Peyer's patch (tissue), 4 donors: ENCODE measurements around the gene TIAM1.

Experiments
- POLR2A ChIP-seq, 2 donors: fragments of 450-650 bp; IDR thresholded peaks; one replicate each; pipeline ENCODE4 v1.5.1; 2017; ENCODE audit warnings: antibody characterized with exemption in 2 of 2, mild to moderate bottlenecking in 2 of 2, moderate library complexity in 2 of 2
- TF ChIP-seq, protein P1 (sequence below), 6 experiments: fragments of 450-650 bp in 4 of 6; fragments of 200-600 bp in 2 of 6; sonication (generic) in 1 of 6; IDR thresholded peaks; one replicate each; pipeline ENCODE4 v1.5.1; 2017 to 2019; ENCODE audit warnings: antibody characterized with exemption in 6 of 6, mild to moderate bottlenecking in 3 of 6, moderate library complexity in 1 of 6

DNA sequence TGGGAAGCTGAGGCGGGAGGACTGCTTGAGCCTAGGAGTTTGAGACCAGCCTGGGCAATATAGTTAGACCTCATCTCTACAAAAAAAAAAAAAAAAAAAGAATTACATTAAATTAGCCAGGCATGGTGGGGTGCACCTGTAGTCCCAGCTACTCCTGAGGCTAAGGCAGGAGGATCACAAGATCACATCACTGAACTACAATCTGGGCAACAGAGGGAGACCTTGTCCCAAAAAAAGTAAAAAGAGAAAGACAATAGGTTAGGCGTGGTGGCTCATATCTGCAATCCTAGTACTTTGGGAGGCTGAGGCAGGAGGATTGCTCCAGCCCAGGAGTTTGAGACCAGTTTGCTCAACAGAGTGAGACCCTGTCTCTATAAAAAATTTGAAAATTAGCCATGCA is 130.3 kb downstream of the TIAM1 start:
- TF ChIP-seq, protein P1, sequence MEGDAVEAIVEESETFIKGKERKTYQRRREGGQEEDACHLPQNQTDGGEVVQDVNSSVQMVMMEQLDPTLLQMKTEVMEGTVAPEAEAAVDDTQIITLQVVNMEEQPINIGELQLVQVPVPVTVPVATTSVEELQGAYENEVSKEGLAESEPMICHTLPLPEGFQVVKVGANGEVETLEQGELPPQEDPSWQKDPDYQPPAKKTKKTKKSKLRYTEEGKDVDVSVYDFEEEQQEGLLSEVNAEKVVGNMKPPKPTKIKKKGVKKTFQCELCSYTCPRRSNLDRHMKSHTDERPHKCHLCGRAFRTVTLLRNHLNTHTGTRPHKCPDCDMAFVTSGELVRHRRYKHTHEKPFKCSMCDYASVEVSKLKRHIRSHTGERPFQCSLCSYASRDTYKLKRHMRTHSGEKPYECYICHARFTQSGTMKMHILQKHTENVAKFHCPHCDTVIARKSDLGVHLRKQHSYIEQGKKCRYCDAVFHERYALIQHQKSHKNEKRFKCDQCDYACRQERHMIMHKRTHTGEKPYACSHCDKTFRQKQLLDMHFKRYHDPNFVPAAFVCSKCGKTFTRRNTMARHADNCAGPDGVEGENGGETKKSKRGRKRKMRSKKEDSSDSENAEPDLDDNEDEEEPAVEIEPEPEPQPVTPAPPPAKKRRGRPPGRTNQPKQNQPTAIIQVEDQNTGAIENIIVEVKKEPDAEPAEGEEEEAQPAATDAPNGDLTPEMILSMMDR (IDR thresholded peaks at IDR 0.05): no peak
- TF ChIP-seq POLR2A (IDR thresholded peaks at IDR 0.05): no peak
